Natural killer cell (primary cell): ENCODE results near the gene ABCD1. TPM values are rescaled to one million over a fixed set of nuclear protein-coding genes. Genes with fewer than 3 reads are reported as not detected.

ENCODE experiments used
- ATAC-seq, 3 donors: fragments of 150-1000 bp in 2 of 3; fragments of 200-7000 bp in 1 of 3; cut with Tn5 transposase; 1 replicate in 1 of 3; 2 replicates in 2 of 3; pipeline ENCODE4 v1.10.0; 2021; ENCODE audit warnings: mild to moderate bottlenecking in 2 of 3, moderate library complexity in 2 of 3
- DNase-seq, 2 donors: peaks; one replicate each; pipeline versions ENCODE4 v3.0.0 to v3.0.0-alpha.2; 2013 to 2021; ENCODE audit warnings: mixed read lengths in 1 of 2
- H3K27ac ChIP-seq: one replicate; pipeline ENCODE4 v1.5.1; 2013; ENCODE audit warnings: mild to moderate bottlenecking, low read length
- H3K27me3 ChIP-seq: one replicate; pipeline ENCODE4 v1.6.1; 2013; ENCODE audit warnings: low read length; ENCODE audit not compliant: control insufficient read depth, insufficient read depth
- H3K36me3 ChIP-seq: one replicate; pipeline ENCODE4 v1.6.1; 2013; ENCODE audit warnings: low read length; ENCODE audit not compliant: control insufficient read depth, insufficient read depth
- H3K4me1 ChIP-seq: one replicate; pipeline ENCODE4 v1.6.1; 2013; ENCODE audit warnings: low read length; ENCODE audit not compliant: control insufficient read depth, insufficient read depth
- H3K4me3 ChIP-seq: one replicate; pipeline ENCODE4 v1.5.1; 2013; ENCODE audit warnings: low read length
- H3K9me3 ChIP-seq: one replicate; pipeline ENCODE4 v1.6.1; 2013; ENCODE audit warnings: low read length; ENCODE audit not compliant: control insufficient read depth, insufficient read depth
- H3K27ac Mint-ChIP-seq, 2 donors: one replicate each; pipeline ENCODE4 v1.8.0; 2022; ENCODE audit warnings: mild to moderate bottlenecking in 2 of 2, mixed read lengths in 2 of 2, moderate library complexity in 1 of 2
- H3K27me3 Mint-ChIP-seq, 2 donors: one replicate each; pipeline ENCODE4 v1.8.0; 2022; ENCODE audit warnings: low read depth in 2 of 2, mixed read lengths in 2 of 2
- H3K36me3 Mint-ChIP-seq: one replicate; pipeline ENCODE4 v1.8.0; 2022; ENCODE audit warnings: mixed read lengths
- H3K4me1 Mint-ChIP-seq, 2 donors: one replicate each; pipeline ENCODE4 v1.8.0; 2022; ENCODE audit warnings: mixed read lengths in 2 of 2
- H3K4me3 Mint-ChIP-seq: one replicate; pipeline ENCODE4 v1.8.0; 2022; ENCODE audit warnings: mild to moderate bottlenecking, moderate library complexity, mixed read lengths
- H3K9me3 Mint-ChIP-seq, 2 donors: one replicate each; pipeline ENCODE4 v1.8.0; 2022; ENCODE audit warnings: mixed read lengths in 2 of 2
- CTCF ChIP-seq: fragments of 200-600 bp; IDR thresholded peaks from one replicate; pipeline ENCODE4 v1.8.0; 2022; ENCODE audit warnings: antibody characterized with exemption
- WGBS: methylation state at CpG from one replicate; pipeline ENCODE4 v1.1.7; 2013; ENCODE audit warnings: missing lambda C conversion rate; ENCODE audit not compliant: insufficient coverage; 5-methylcytosine and 5-hydroxymethylcytosine counted together
- intact Hi-C: fragments of 100-400 bp; cut with micrococcal nuclease; formaldehyde crosslinking; loops from one replicate; pipeline ENCODE4 v1.14.2; 2022
- total RNA-seq, 4 donors: library from RNA; stranded (reverse); fragments of 120-200 nt in 1 of 4; gene quantifications; one replicate each; pipeline versions ENCODE4 v1.2.3 to v1.2.4, GENCODE V29; 2013 to 2022

ABCD1 gene
- total RNA-seq, 3 donors from 2014 or later (not counting 1 experiment from before 2014, with no cell fraction given), result 12.2 to 13.9 (median 13.8) TPM

GRCh38 chrX:153700967-153701366, 23.7 kb upstream of the ABCD1 start:
- Histone ChIP-seq H3K4me1 (no peaks in the 10 kb centered on the region), H3K27me3 (no peaks in the 10 kb centered on the region), H3K9me3 (no peaks in the 10 kb centered on the region), H3K27ac (no peak overlapping the region), H3K36me3 (peaks cover 27% of the 10 kb centered on the region), H3K4me3 (no peak overlapping the region)
- Mint-ChIP-seq H3K4me3 (no peak overlapping the region), H3K27me3 (no peaks in the 10 kb centered on the region), H3K36me3 (no peaks in the 10 kb centered on the region), H3K4me1 (peaks cover 0 to 6% of the 10 kb centered on the region in 2 donors), H3K27ac (peak overlapping the region in 1 of 2 donors; percentile 38), H3K9me3 (no peaks in the 10 kb centered on the region)
- 83% methylated on average over 2 of the region's 6 CpGs for WGBS
- DNase-seq, result no peak
- no peak for ATAC-seq
- intact Hi-C loops, result no loop called here
- TF ChIP-seq CTCF, result no peak

GRCh38 chrX:153701706-153702105, 22.9 kb upstream of the ABCD1 start:
- Mint-ChIP-seq H3K4me1 (peaks cover 0 to 6% of the 10 kb centered on the region in 2 donors), H3K4me3 (no peak overlapping the region), H3K27ac (no peak overlapping the region), H3K36me3 (no peaks in the 10 kb centered on the region), H3K9me3 (no peaks in the 10 kb centered on the region), H3K27me3 (no peaks in the 10 kb centered on the region)
- TF ChIP-seq CTCF, result no peak
- Histone ChIP-seq H3K4me1 (no peaks in the 10 kb centered on the region), H3K27ac (no peak overlapping the region), H3K27me3 (no peaks in the 10 kb centered on the region), H3K9me3 (no peaks in the 10 kb centered on the region), H3K36me3 (peaks cover 27% of the 10 kb centered on the region), H3K4me3 (no peak overlapping the region)
- 100% methylated on average over 10 of the region's 12 CpGs for WGBS
- intact Hi-C loops, result no loop called here
- no peak for ATAC-seq
- no peak for DNase-seq

GRCh38 chrX:153702336-153703035, 22.2 kb upstream of the ABCD1 start:
- TF ChIP-seq CTCF, result no peak
- intact Hi-C loops, result no loop called here
- Histone ChIP-seq H3K4me1 (no peaks in the 10 kb centered on the region), H3K36me3 (peaks cover 27% of the 10 kb centered on the region), H3K9me3 (no peaks in the 10 kb centered on the region), H3K27ac (no peak overlapping the region), H3K4me3 (no peak overlapping the region), H3K27me3 (no peaks in the 10 kb centered on the region)
- DNase-seq (no peak), ATAC-seq (no peak)
- no peaks in the 10 kb centered on the region for H3K27me3 Mint-ChIP-seq
- H3K4me1 Mint-ChIP-seq, result peaks cover 0 to 6% of the 10 kb centered on the region in 2 donors
- 94% methylated on average over 22 of the region's 23 CpGs for WGBS
- H3K4me3 Mint-ChIP-seq, result no peak overlapping the region
- H3K9me3 Mint-ChIP-seq, result no peaks in the 10 kb centered on the region
- H3K27ac Mint-ChIP-seq, result no peak overlapping the region
- H3K36me3 Mint-ChIP-seq, result no peaks in the 10 kb centered on the region

GRCh38 chrX:153703036-153703370, 21.7 kb upstream of the ABCD1 start:
- Histone ChIP-seq H3K9me3 (no peaks in the 10 kb centered on the region), H3K36me3 (peaks cover 30% of the 10 kb centered on the region), H3K27ac (no peak overlapping the region), H3K4me3 (no peak overlapping the region), H3K27me3 (no peaks in the 10 kb centered on the region), H3K4me1 (no peaks in the 10 kb centered on the region)
- no peak overlapping the region for H3K27ac Mint-ChIP-seq
- intact Hi-C loops, result no loop called here
- H3K4me1 Mint-ChIP-seq, result peaks cover 0 to 6% of the 10 kb centered on the region in 2 donors
- H3K27me3 Mint-ChIP-seq, result no peaks in the 10 kb centered on the region
- TF ChIP-seq CTCF, result no peak
- DNase-seq (no peak), ATAC-seq (no peak)
- H3K4me3 Mint-ChIP-seq, result no peak overlapping the region
- no peaks in the 10 kb centered on the region for H3K9me3 Mint-ChIP-seq
- WGBS, result 100% methylated on average over 15 of the region's 16 CpGs
- no peaks in the 10 kb centered on the region for H3K36me3 Mint-ChIP-seq
